ENCODE results near the gene SAMD3.

The SAMD3 gene

DNA sequence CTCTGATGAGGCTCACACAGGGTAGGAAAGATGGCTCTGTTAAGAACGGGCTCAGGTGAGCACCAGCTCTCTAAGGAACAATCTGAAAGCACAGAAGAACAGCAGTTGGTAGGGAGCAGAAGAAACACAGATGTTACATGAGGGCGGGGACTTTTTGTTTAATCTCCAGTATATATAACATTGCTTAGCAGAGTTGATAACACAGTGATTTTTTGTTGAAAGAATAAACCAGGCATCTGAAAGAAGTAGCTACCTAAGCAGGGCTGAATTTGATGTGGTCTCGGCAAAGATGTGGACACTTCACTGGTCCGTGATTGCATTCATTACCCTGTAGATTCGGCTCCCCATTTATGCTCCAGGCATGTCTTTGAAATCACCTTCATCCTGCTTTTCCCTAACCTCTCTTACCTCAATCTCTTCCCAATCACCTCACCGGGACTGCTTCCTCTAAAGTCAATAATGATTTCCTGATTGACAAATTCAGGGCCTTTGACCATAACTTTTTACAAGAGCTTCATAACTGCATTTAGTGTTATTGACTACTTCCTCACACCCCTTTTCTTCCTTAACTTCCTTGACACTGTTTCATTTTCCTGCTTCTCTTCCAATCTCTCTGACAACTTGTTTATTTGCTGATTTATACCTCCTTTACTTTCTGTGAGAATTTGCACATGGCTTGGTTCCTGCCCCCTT is 34.4 kb downstream of the SAMD3 start:
- in situ Hi-C loops (cut with HindIII; ENCODE audit: low sequenced_read_pairs): no loop called here
- no peak overlapping the region for H3K4me3 ChIP-seq (ENCODE audit: low read depth, low read length)
- DNase-seq (ENCODE audit: low read depth): no peak
- TF ChIP-seq, protein P1, sequence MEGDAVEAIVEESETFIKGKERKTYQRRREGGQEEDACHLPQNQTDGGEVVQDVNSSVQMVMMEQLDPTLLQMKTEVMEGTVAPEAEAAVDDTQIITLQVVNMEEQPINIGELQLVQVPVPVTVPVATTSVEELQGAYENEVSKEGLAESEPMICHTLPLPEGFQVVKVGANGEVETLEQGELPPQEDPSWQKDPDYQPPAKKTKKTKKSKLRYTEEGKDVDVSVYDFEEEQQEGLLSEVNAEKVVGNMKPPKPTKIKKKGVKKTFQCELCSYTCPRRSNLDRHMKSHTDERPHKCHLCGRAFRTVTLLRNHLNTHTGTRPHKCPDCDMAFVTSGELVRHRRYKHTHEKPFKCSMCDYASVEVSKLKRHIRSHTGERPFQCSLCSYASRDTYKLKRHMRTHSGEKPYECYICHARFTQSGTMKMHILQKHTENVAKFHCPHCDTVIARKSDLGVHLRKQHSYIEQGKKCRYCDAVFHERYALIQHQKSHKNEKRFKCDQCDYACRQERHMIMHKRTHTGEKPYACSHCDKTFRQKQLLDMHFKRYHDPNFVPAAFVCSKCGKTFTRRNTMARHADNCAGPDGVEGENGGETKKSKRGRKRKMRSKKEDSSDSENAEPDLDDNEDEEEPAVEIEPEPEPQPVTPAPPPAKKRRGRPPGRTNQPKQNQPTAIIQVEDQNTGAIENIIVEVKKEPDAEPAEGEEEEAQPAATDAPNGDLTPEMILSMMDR (IDR thresholded peaks at IDR 0.05; ENCODE audit: low read depth, low read length, missing control alignments): no peak

DNA sequence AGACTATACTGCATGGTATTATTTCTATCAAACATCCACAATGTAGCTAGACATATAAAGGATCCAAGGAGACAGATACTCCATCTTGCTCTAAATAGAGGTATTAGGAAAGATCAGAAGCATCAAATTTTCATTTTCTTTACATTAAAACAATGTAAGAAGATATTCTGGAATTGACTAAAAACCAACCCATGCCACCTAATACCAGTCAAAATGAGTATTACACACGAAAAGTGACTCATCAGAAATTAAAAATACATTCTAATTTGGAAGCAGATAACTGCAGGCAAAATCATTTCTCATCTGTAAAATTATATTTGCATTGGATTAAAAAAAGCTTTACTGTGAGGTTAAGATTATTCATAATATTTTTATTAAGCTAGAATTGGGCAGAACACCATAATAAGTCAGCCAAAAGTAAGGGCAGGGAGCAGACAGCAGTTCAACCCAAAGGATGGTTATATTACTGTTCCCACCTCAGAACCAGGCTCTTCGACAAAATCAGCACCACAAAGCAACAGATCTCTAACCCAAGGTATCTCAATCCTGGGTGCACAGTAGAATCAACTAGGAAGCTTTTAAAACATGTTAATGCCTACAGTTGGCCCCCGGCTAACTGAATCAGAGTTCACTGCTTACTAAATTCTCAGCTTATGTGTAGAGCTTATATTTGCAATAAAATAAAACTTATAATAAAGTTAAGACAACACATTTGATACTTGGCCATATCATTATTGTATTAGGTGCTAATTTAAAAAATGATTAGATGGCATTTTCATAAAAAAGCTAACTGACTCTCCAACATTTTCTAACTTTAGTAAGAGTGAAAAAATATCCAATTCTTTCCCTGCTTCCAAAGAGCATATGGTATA is 35.2 kb downstream of the SAMD3 start:
- DNase-seq (ENCODE audit: low read depth): no peak
- TF ChIP-seq, protein P1 (IDR thresholded peaks at IDR 0.05; ENCODE audit: low read depth, low read length, missing control alignments): no peak
- in situ Hi-C loops (cut with HindIII; ENCODE audit: low sequenced_read_pairs): no loop called here
- H3K4me3 ChIP-seq (ENCODE audit: low read depth, low read length): no peak overlapping the region

DNA sequence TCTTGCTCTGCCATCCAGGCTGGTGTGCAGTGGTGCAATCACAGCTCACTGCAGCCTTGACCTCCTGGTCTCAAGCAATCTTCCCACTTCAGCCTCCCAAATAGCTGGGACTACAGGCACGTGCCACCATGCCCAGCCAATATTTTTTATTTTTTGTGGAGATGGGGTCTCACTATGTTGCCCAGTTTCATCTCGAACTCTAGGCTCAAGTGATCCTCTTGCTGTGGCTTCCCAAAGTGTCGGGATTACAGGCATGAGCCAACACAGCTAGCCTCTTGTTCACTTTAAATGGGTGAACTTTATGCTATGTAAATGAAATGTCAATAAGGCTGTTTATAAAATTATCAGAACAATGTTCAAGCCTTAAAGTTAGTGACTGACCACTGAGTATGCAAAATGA is 37.1 kb downstream of the SAMD3 start:
- in situ Hi-C loops (cut with HindIII; ENCODE audit: low sequenced_read_pairs): no loop called here
- H3K4me3 ChIP-seq (ENCODE audit: low read depth, low read length): no peak overlapping the region

DNA sequence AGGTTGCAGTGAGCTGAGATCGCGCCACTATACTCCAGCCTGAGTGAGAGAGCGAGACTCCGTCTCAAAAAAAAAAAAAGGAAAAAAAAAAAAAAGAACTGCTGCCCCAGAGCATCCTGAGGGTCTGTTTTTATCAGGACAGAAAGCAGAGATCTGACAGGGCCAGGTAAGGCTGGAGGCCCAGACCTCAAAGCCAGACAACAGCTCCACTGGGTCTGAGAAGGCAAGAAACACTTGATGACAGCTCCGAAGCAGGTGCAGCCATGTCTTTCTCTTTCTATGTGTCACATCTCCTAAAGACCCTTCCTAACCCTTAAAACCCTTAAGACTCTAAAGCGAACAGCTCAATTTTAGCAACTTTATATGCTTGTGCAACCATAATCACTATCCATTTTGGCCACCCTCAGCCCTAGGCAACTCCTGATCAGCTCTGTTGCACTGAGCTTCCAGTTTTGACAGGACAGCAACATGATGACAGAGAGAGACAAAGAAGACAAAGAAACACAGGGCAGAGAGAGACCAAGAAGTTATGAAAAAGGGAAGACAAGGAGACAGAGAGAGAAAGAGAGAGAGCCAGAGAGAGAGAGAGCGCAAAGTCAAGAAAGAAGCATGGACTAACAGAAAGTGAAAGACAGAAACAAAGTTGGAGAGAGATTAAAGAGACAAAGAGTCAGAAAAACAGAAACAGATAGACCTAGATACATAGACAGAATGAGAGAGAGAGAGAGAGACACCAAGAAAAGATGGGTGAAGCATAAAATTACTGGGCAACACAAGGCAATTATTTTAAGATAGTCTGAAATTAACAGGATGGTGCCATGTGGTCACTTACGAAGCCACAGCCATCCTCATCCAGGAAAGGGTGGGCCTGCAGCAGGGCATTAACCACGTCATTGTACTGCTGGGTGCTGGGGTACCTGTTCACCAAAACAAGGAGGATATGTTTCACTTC is 39.2 kb downstream of the SAMD3 start:
- no peak overlapping the region for H3K4me3 ChIP-seq (ENCODE audit: low read depth, low read length)
- TF ChIP-seq, protein P1 (IDR thresholded peaks at IDR 0.05; ENCODE audit: low read depth, low read length, missing control alignments): no peak
- in situ Hi-C loops (cut with HindIII; ENCODE audit: low sequenced_read_pairs): no loop called here
- no peak for DNase-seq (ENCODE audit: low read depth)

More for the DNA sequence above, 37.1 kb downstream of the SAMD3 start:
- TF ChIP-seq, protein P1 (IDR thresholded peaks at IDR 0.05; ENCODE audit: low read depth, low read length, missing control alignments): no peak
- DNase-seq (ENCODE audit: low read depth): no peak

DNA sequence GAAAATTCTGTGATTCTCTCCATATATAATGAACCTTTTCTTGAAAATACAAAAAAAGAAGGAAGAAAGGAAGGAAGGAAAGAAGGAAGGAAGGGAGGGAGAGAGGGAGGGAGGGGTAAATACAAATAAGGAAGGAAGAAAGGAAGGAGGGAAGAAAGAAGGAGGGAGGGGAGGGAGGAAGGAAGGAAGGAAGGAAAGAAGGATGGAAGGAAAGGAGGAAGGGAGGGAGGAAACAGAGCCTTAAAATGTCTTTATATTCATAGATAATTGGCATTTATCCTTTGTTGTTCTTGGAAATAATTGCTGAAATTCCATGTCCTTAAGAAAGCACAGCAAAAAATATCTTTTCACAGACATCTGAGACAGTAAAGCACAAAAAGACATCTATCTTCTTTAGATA is 40.3 kb downstream of the SAMD3 start:
- in situ Hi-C loops (cut with HindIII; ENCODE audit: low sequenced_read_pairs): no loop called here
- no peak overlapping the region for H3K4me3 ChIP-seq (ENCODE audit: low read depth, low read length)
- no peak for DNase-seq (ENCODE audit: low read depth)
- TF ChIP-seq, protein P1 (IDR thresholded peaks at IDR 0.05; ENCODE audit: low read depth, low read length, missing control alignments): no peak

DNA sequence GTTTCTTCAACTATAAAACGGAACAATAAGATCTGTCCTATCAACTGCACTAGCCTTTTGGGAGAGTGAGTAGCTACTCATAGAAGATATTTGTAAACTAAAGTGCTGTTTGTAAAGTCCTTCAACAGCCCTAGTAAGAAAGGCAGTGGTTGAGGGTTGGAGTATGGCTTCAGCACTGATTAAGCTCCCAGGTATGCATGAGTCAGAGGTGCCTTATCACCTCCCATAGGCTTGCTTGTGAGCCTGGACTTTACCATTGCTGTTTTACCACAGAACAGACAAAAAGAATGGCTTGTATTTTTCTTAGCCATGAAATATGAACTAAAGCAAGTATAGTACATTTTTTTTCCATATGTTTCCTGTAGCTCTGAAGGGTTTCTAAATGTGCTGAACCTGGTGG is 44.1 kb downstream of the SAMD3 start:
- peak; percentile 85 for DNase-seq (ENCODE audit: low read depth)
- H3K4me3 ChIP-seq (ENCODE audit: low read depth, low read length): no peak overlapping the region
- TF ChIP-seq, protein P1 (IDR thresholded peaks at IDR 0.05; ENCODE audit: low read depth, low read length, missing control alignments): no peak
- in situ Hi-C loops (cut with HindIII; ENCODE audit: low sequenced_read_pairs): no loop called here
